Lung (tissue), 12 donors: ENCODE data around the gene COL4A2. TPM values are rescaled to one million over a fixed set of nuclear protein-coding genes. Genes with fewer than 3 reads are reported as not detected.

Experiments
- ATAC-seq: fragments of 200-7000 bp; cut with Tn5 transposase; one replicate; pipeline ENCODE4 v1.9.1; 2020; ENCODE audit warnings: moderate number of reproducible peaks; ENCODE audit not compliant: insufficient read depth, low FRiP score
- DNase-seq, 3 donors: peaks; one replicate each; pipeline ENCODE4 v3.0.0-alpha.2; 2013 to 2017
- H3K27ac ChIP-seq, 2 donors: one replicate each; pipeline ENCODE4 v1.5.1; 2013; ENCODE audit warnings: mild to moderate bottlenecking in 2 of 2, moderate library complexity in 2 of 2, control low read depth in 1 of 2, inconsistent platforms in 1 of 2, low read depth in 1 of 2, low read length in 1 of 2
- H3K27me3 ChIP-seq, 3 donors: one replicate each; pipeline ENCODE4 v1.5.1; 2013; ENCODE audit warnings: low read length in 2 of 3; ENCODE audit not compliant: control insufficient read depth in 3 of 3, insufficient read depth in 3 of 3
- H3K36me3 ChIP-seq, 4 donors: one replicate each; pipeline ENCODE4 v1.5.1; 2013; ENCODE audit warnings: low read length in 4 of 4, mild to moderate bottlenecking in 1 of 4, moderate library complexity in 1 of 4; ENCODE audit not compliant: control insufficient read depth in 4 of 4, insufficient read depth in 4 of 4
- H3K4me1 ChIP-seq, 5 donors: one replicate each; pipeline ENCODE4 v1.5.1; 2013; ENCODE audit warnings: low read length in 5 of 5, mild to moderate bottlenecking in 2 of 5, moderate library complexity in 1 of 5; ENCODE audit not compliant: control insufficient read depth in 5 of 5, insufficient read depth in 5 of 5
- H3K4me3 ChIP-seq: one replicate; pipeline ENCODE4 v1.5.1; 2013; ENCODE audit warnings: mild to moderate bottlenecking, control low read depth, moderate library complexity
- H3K9ac ChIP-seq, 2 donors: one replicate each; pipeline ENCODE4 v1.5.1; 2013; ENCODE audit warnings: low read length in 2 of 2, control low read depth in 1 of 2; ENCODE audit not compliant: insufficient read depth in 1 of 2
- H3K9me3 ChIP-seq, 4 donors: one replicate each; pipeline ENCODE4 v1.5.1; 2013; ENCODE audit warnings: low read length in 3 of 4, mild to moderate bottlenecking in 1 of 4, moderate library complexity in 1 of 4; ENCODE audit not compliant: control insufficient read depth in 4 of 4, insufficient read depth in 3 of 4
- CTCF ChIP-seq: IDR thresholded peaks from 2 replicates; pipeline ENCODE4 v1.5.1; 2012; ENCODE audit warnings: mild to moderate bottlenecking; ENCODE audit errors: control extremely low read depth, extremely low read depth
- WGBS, 2 donors: extraction: QIAGEN DNeasy Blood & Tissue Kit; methylation state at CpG; one replicate each; pipeline ENCODE4 v1.1.7; 2013; 5-methylcytosine and 5-hydroxymethylcytosine counted together
- polyA plus RNA-seq, 2 donors: library from polyadenylated mRNA; stranded (reverse); fragments of 200-250 nt; gene quantifications; one replicate each; pipeline ENCODE4 v1.2.1, GENCODE V29; 2013
- total RNA-seq, 2 donors: library from RNA; depleted of rRNA in 1 of 2; stranded (reverse); fragments of >200 nt in 1 of 2; gene quantifications; one replicate each; pipeline ENCODE4 v1.2.1, GENCODE V29; 2014 to 2021
- donor health status: control.
- donor health status: control.
- donor health status: Bipolar disorder and iron deficiency.
- donor health status: healthy.
- donor health status: DM: yes; HTN: yes; CAD: no.

The COL4A2 gene
- total and polyA plus RNA-seq, 4 donors: 169 to 627 (median 339) TPM

DNA sequence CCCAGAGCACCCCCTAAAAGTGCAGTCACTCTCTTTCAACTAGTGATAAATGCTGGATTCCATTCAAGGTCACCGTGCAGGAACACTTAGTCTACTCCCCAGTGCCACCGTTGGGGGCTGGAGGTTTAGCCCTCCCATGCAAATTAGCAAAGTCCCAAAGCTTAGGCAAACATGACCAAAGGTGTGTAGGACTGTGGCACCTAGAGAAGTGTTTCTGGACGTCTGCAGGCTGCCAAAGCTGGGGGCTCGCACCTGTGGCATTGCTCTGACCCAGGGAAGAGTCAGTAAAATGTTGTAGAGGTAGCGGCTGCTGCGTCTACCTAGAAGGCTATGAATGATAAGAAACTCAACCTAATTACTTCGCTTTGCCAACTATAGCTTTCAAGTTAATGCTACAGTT, 14.0 kb upstream of the COL4A2 start:
- 85 to 86% methylated on average over 7 of the region's 7 CpGs for WGBS, 2 donors
- no peaks in the 10 kb centered on the region for H3K27me3 ChIP-seq
- peaks cover 0 to 39% (median 25%) of the 10 kb centered on the region in 5 donors for H3K4me1 ChIP-seq
- H3K4me3 ChIP-seq: no peak overlapping the region
- peaks cover 0 to 3% (median 1%) of the 10 kb centered on the region in 4 donors for H3K36me3 ChIP-seq
- ATAC-seq: no peak
- H3K9me3 ChIP-seq: no peaks in the 10 kb centered on the region
- no peak for TF ChIP-seq CTCF
- H3K9ac ChIP-seq: no peak overlapping the region
- H3K27ac ChIP-seq: no peak overlapping the region
- DNase-seq: no peak

- H3K36me3 ChIP-seq: peaks cover 0 to 3% (median 1%) of the 10 kb centered on the region in 4 donors
- no peak overlapping the region for H3K4me3 ChIP-seq
- no peak for ATAC-seq
- WGBS, 2 donors: 60 to 68% methylated on average over 3 of the region's 3 CpGs
- DNase-seq: peak in 2 of 3 donors; percentile 68 to 71
- TF ChIP-seq CTCF: no peak
- H3K27ac ChIP-seq: no peak overlapping the region
- H3K9me3 ChIP-seq: no peaks in the 10 kb centered on the region
- no peaks in the 10 kb centered on the region for H3K27me3 ChIP-seq
- H3K4me1 ChIP-seq: peaks cover 0 to 42% (median 29%) of the 10 kb centered on the region in 5 donors
- H3K9ac ChIP-seq: no peak overlapping the region
Measured at GRCh38 chr13:110293649-110294048, 13.4 kb upstream of the COL4A2 start.

GRCh38 chr13:110294146-110294545, 12.9 kb upstream of the COL4A2 start:
- Histone ChIP-seq H3K4me3 (no peak overlapping the region), H3K4me1 (peaks cover 0 to 42% (median 33%) of the 10 kb centered on the region in 5 donors), H3K9ac (no peak overlapping the region), H3K9me3 (no peaks in the 10 kb centered on the region), H3K27me3 (no peaks in the 10 kb centered on the region), H3K27ac (peak overlapping the region in 1 of 2 donors; percentile 42), H3K36me3 (peaks cover 0 to 2% (median under 1%) of the 10 kb centered on the region in 4 donors)
- no peak for DNase-seq
- no peak for TF ChIP-seq CTCF
- no peak for ATAC-seq
- 82 to 85% methylated on average over 3 of the region's 3 CpGs for WGBS, 2 donors

DNA sequence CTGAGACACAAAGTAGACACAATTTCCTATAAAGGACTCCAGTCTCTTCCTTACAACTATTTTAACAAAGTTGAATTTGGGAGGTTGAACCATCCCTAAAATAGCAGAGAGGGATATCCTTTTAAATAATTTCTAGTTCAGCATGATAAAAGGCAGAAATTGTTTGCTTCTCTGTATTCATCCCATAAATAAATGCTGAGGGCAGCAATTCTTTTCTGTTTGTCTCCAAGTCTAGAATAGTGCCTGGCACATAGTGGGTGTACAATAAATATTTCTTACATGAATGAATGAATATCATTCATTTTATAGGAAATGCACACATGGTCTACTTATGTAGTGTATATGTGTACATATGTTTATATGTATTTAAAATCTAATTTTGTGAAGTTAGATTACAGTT, 12.5 kb upstream of the COL4A2 start:
- DNase-seq: no peak
- Histone ChIP-seq H3K27me3 (no peaks in the 10 kb centered on the region), H3K9ac (no peak overlapping the region), H3K4me1 (peaks cover 0 to 43% (median 37%) of the 10 kb centered on the region in 5 donors), H3K4me3 (no peak overlapping the region), H3K9me3 (no peaks in the 10 kb centered on the region), H3K36me3 (peaks cover 0 to 2% (median 0%) of the 10 kb centered on the region in 4 donors), H3K27ac (no peak overlapping the region)
- no peak for ATAC-seq
- TF ChIP-seq CTCF: no peak
